ENCODE measurements around the gene TRMT5.

The TRMT5 gene, protein sequence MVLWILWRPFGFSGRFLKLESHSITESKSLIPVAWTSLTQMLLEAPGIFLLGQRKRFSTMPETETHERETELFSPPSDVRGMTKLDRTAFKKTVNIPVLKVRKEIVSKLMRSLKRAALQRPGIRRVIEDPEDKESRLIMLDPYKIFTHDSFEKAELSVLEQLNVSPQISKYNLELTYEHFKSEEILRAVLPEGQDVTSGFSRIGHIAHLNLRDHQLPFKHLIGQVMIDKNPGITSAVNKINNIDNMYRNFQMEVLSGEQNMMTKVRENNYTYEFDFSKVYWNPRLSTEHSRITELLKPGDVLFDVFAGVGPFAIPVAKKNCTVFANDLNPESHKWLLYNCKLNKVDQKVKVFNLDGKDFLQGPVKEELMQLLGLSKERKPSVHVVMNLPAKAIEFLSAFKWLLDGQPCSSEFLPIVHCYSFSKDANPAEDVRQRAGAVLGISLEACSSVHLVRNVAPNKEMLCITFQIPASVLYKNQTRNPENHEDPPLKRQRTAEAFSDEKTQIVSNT
- total RNA-seq = 9.2 reads per million, percentile 30 among the genes with 10 or more reads in this experiment

- peak; percentile 82 for DNase-seq
Observed at GRCh38 chr14:60980811-60981632, at the start of gene TRMT5, which contains the start of gene SLC38A6. Gene TRMT5 (minus strand): TSS chr14:60981079. CDS start chr14:60980973, 106 bp downstream. Gene SLC38A6 (plus strand): TSS chr14:60981245. CDS start chr14:60981278, 33 bp downstream.

- no peak for DNase-seq
Observed at GRCh38 chr14:61026526-61026925, 45.6 kb upstream of the TRMT5 start.

DNA sequence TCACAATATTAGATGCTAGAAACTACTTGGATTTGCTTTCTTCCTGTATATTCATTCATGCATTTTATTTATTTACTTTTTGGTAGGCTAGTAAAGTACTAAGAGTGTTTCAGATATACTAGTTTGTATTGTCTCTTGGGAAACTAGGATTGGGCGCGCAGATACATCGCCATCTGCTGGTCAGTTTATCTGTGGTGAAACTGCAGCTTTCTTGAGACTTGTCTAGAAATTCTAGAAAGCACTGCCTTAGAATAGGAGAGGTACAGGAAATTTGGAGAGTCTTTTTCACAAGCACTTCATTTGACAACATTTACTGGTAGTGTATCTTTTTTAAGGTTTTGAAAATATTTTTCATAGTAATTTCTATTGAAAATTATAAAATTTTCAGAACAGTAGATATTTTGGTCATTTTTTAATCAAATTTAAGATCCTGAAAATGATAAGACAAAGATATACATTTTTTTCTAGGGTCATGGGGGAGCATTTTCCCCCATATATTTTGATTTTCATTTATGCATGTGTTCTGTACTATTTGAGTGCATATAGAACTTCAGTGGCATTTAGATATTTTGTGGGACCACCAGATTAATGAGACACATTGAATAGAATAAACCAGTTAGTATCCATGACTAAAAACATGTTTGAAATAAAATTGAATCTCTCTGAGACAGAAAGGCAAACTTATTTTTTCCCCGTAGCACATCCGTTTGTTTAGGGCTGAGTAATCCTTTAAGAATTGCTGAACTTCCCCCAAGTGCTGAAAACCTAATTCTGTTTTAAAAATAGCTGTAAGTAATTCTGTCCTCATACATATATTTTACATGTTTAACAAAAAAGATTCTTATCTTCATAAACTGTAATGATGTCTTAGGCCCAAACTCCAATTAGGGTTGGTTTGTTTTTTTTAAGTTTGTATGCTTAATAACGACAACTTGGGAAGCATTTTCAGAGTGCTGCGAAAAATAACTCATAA, 44.7 kb upstream of the TRMT5 start:
- peak; percentile 27 for DNase-seq

DNA sequence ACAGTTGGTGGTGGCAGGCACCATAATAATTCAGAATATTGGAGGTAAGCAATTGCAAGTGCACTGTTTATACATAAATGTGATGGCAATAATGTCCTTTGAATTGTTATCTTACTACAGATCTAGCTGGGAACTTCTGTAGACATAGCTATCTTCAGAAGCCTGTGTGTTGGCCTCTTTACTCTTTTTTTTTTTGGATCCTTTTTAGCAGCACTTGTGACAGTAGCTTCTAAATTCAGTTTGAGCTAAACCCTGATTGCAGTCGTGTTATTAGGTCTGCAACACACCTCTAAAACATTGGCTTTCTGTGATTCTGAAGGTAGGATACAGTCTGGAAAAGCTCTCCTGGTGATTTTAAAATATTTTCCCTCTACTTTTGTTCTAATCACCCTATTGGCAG, 38.7 kb upstream of the TRMT5 start:
- DNase-seq = no peak

- DNase-seq = no peak
Observed at GRCh38 chr14:61003571-61003970, 22.7 kb upstream of the TRMT5 start.

GRCh38 chr14:60999536-60999935, 18.7 kb upstream of the TRMT5 start:
- DNase-seq = no peak

GRCh38 chr14:60998617-60999016, 17.7 kb upstream of the TRMT5 start:
- no peak for DNase-seq

DNA sequence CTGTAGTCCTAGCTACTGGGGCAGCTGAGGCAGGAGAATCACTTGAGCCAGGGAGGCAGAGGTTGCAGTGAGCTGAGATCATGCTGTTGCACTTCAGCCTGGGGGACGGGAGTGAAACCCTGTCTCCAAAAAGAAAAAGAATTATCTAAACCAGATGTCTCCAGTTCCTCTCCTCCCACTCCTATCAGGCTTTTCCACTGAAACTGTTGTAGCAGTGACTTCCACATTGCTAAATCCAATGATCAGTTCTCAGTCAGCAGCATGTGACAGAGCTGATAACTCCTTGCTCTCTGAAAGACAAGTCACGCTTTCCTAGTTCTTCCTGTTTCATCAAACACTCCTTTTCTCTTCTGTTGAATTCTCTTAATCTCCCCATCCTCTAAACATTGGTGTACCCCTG, 8.7 kb upstream of the TRMT5 start:
- DNase-seq = no peak

DNA sequence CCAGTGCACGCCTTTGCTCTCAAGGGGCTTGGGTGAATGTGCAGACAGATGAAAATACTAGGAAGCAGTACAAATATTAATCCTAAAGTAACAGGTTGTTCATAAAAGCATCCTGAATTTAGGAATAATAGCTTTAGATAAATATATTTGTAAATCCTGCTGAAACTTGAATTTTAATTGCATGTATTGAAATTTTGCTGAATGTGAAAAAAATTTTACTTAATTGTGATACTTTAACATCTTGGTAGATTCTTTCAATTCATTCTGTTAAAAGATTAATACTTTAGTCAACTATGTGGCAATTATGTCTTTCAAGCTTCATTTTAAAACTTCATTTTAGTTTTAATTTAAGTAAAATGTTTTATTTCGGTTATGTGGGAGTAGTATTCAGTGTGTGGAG, 5.6 kb upstream of the TRMT5 start:
- no peak for DNase-seq

GRCh38 chr14:60984196-60984595, 3.3 kb upstream of the TRMT5 start:
- DNase-seq = no peak

GRCh38 chr14:60981633-60982455, 965 bp upstream of the TRMT5 start:
- no peak for DNase-seq

- DNase-seq = no peak
Observed at GRCh38 chr14:60977847-60978246, 3.0 kb downstream of the TRMT5 start.

- DNase-seq = no peak
Observed at GRCh38 chr14:60975551-60975950, 5.3 kb downstream of the TRMT5 start.

- no peak for DNase-seq
Observed at GRCh38 chr14:60974090-60974651, 6.7 kb downstream of the TRMT5 start.

- no peak for DNase-seq
Observed at GRCh38 chr14:60973070-60973469, 7.8 kb downstream of the TRMT5 start.

GRCh38 chr14:60972295-60972694, 8.6 kb downstream of the TRMT5 start:
- DNase-seq = no peak

GRCh38 chr14:60971271-60971670, 9.6 kb downstream of the TRMT5 start:
- DNase-seq = no peak

DNA sequence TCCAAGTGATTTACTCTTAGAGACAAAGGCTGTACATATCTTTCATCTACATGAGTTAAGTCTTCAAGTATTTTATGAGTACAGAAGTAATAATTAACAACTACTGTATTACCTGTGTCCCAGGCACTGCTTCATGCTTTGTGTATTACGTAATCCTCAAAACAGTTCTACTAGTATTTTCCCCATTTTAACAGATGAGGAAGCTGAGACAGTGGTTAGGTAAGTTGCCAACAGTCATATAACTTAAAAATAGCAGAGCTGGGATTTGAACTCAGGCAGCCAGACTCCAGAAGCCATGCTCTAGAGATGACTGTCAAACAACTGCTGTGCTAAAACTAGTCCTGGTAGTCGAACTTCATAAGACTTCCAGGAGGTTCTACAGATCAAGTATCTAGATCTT, 10.7 kb downstream of the TRMT5 start:
- DNase-seq = no peak

DNA sequence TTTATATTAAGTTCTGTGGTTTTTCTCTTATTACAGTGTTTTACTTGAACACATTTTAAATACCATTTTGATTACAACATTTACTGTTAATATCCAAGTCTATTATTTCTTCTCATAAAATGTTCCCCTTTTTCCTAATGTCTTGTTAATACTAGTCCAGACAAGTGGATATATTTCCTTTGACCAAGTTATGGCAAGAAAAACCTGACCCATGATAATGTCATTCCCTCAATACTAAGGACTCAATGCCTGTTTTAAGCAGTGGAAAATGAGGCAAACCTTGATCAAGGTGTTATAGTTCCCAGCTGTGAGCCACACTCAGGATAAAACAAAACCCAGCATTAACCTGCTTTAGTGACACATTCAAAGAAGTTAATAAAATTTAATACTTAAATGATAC, 12.2 kb downstream of the TRMT5 start:
- no peak for DNase-seq

- DNase-seq = no peak
Observed at GRCh38 chr14:60968099-60968498, 12.8 kb downstream of the TRMT5 start.

DNA sequence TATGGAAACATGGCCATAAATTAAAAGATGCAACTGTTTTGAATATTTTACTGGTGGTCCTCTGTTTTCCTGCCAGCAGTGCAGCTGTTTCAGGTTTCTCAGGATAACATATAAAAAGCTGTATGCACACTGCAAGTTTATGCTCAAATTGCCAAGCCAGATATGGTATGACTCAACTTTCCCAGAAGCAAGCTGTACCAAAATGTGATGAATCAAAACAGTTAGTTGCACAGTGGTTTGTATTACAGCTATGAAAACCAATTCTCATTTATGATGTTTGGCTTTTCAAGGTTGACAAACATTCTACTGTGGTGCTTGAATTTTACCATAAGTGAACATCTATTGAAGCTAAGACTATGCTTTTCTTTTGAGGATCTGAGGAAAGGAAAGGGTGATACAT, 15.5 kb downstream of the TRMT5 start:
- DNase-seq = no peak

All from effector CD4-positive, alpha-beta T cell (primary cell).